Sciatic nerve (tissue), 2 donors: ENCODE data around the gene CLASP1. TPM values are rescaled to one million over a fixed set of nuclear protein-coding genes. Genes with fewer than 3 reads are reported as not detected.
"Not testable (repeated sequence)": the region's sequence is repeated elsewhere in the genome, so short reads cannot be mapped to it uniquely, and the experiment has no call there.

Source experiments
- ATAC-seq: fragments of 200-7000 bp; cut with Tn5 transposase; one replicate; pipeline ENCODE4 v1.9.1; 2020; ENCODE audit warnings: mild to moderate bottlenecking, moderate library complexity
- DNase-seq: peaks from one replicate; pipeline ENCODE4 v3.0.0-alpha.2; 2020; ENCODE audit warnings: low spot score
- intact Hi-C: fragments of 100-400 bp; cut with DNase I; formaldehyde crosslinking; loops from one replicate; pipeline ENCODE4 v1.14.2; 2022
- total RNA-seq: library from RNA; stranded (reverse); fragmentation: NEBNext Ultra II Directional; extraction: Animal tissue kit (Norgen Biotek cat#: 25700); gene quantifications from one replicate; pipeline ENCODE4 v1.2.1, GENCODE V29; 2021
- donor health status: DM: no; HTN: no; CAD: no.
- donor health status: DM: no; HTN: no; CAD: no.

The CLASP1 gene
- total RNA-seq, 1 donor from 2014 or later = 72.7 TPM

DNA sequence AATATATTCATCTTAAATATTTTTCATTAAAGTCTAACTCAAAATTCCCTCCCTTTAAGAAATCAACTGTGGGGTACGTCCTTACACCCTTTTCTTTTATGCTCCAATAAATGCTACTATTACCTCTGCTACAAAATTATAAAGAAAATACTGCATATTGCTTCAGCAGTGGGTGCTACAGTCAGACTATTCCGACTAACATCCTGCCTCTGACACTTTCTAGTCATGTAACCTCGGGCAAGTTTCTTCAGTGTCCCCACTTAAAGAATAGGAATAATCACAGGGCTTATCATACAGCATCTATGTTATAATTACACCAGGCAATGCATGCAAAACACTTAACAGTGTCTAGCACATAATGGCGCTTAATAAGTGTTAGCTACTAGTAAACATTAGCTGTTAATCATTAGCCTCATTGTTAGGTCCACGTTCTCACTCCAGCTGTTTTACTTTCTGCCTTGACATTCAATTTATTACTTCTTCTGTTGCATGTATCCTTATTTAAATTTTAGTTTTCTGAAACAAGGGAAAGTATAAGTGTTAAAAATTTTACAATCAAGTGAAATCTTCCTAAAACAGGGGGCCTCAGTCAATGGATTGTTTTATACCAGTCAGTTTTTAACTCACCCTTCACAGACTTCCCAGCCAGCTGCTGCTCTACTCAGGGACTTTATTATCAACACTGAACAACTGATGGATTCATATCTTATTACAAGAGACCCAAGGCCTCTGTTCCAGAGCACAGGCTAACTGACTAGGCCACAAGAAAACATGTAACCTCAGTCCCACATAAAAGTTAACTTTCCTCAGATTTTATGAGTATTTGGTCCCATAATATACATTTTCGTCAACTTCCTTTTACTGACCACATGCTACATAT lies 54.0 kb downstream of the CLASP1 start:
- ATAC-seq = no peak
- intact Hi-C loops = no loop called here
- no peak for DNase-seq

DNA sequence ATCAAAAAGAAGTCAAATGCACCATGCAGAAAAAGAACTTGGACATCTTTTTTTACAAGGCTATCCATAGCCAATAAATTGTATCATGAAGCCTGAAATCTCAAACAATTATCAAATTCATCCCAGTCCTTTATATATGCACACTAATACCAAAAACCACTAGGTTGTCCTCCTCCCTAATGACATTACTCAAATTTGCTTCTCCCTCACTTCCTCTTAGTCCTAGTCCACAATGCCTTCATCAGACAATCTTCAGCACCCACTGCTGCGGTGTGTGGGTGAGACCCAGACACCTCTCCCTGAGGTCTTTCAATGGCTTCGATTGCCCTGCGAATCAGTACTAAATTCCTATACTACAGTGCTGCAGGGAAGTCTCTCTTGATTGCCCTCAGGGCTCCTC lies 58.1 kb downstream of the CLASP1 start:
- DNase-seq (no peak), ATAC-seq (no peak)
- intact Hi-C loops = no loop called here

- DNase-seq = no peak
- ATAC-seq = no peak
- intact Hi-C loops = no loop called here
Measured at GRCh38 chr2:121588357-121588756, 60.9 kb downstream of the CLASP1 start.

DNA sequence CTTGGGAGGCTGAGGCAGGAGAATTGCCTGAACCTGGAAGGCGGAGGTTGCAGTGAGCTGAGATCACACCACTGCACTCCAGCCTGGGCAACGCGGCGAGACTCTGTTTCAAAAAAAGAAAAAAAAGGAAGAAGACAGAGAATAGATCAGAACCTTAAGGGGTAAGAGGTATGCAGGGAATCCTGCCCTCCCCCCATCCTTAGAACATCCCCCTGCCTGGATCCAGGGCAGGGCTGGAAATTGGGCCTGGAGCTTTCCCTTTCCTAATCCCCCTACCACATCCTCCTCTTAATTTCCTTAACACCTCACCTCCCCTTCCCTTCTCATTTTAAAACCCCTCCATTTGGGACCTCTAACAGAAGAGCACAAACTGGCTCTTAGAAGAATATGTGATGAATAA lies 62.1 kb downstream of the CLASP1 start:
- no peak for DNase-seq
- no peak for ATAC-seq

GRCh38 chr2:121584741-121585140 lies 64.5 kb downstream of the CLASP1 start:
- DNase-seq = no peak
- intact Hi-C loops = no loop called here
- no peak for ATAC-seq

More for the DNA sequence above, 62.1 kb downstream of the CLASP1 start:
- intact Hi-C loops = no loop called here

DNA sequence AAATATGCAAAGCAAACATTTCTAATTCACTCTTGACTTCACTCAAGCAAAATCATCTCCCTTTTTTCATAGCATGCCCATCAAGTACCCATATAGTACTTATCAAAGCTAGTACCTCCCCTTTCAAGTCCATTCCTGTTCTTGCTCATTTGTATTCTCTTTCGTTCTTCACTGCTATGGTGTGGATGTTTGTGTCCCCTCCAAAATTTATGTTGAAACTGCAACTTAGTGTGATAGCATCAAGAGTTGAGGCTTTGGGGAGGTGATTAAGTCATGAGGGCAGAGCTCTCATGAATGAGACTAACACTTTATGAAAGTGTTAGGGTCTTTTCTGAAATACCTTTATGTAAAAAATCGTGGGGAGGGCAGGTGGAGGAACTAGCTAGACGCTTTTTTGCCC lies 65.7 kb downstream of the CLASP1 start:
- no peak for ATAC-seq
- DNase-seq = no peak
- intact Hi-C loops = no loop called here

DNA sequence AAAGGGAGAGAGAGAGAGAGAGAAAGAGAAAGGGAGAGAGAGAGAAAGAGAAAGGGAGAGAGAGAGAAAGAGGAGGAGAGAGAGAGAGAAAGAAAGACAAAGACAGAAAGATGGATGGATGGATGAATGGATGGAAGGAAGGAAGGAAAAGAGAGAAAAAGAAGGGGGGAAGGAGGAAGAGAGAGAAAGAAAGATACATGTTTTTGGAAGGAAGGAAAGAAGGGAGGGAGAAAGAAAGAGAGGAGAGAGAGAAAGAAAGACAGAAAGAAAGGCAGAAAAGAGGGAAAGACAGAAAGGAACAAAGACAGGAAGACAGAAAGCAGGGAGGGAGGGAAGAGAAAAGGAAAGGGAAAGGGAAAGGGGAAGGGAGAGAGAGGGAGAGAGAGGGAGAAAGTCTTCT lies 67.0 kb downstream of the CLASP1 start:
- ATAC-seq = no peak
- no peak for DNase-seq
- intact Hi-C loops = no loop called here

GRCh38 chr2:121579309-121579708 lies 70.0 kb downstream of the CLASP1 start:
- DNase-seq = no peak
- intact Hi-C loops = no loop called here
- ATAC-seq = no peak

GRCh38 chr2:121577381-121577780 lies 71.9 kb downstream of the CLASP1 start:
- intact Hi-C loops = no loop called here
- DNase-seq (no peak), ATAC-seq (no peak)

GRCh38 chr2:121576263-121576662 lies 73.0 kb downstream of the CLASP1 start:
- intact Hi-C loops = no loop called here
- ATAC-seq = no peak
- no peak for DNase-seq

- intact Hi-C loops = no loop called here
- ATAC-seq = no peak
Measured at GRCh38 chr2:121575800-121576199, 73.5 kb downstream of the CLASP1 start.

DNA sequence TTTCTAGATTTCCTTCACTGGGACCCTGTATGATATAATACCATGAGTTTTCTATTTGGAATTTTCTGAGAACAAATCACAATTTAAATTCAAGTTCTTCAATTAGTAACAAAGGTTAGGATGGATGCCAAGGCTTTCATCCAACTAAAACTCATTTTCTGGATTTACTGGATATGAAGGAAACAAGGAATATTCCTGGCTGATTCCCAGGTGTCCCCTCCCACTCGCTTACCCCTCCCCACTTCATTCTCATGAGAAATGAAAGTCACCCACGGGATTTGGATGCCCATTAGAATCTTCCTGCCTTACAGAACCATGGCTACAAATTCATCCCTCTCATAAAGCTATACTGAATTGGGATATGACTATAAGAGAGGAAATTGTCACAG lies 78.6 kb downstream of the CLASP1 start:
- ATAC-seq (no peak), DNase-seq (no peak)
- intact Hi-C loops = no loop called here

More at GRCh38 chr2:121575800-121576199, 73.5 kb downstream of the CLASP1 start:
- DNase-seq = no peak

- ATAC-seq (no peak), DNase-seq (no peak)
- intact Hi-C loops = no loop called here
Measured at GRCh38 chr2:121570036-121570666, 79.1 kb downstream of the CLASP1 start.

- no peak for ATAC-seq
- intact Hi-C loops = no loop called here
- no peak for DNase-seq
Measured at GRCh38 chr2:121567957-121568409, 81.3 kb downstream of the CLASP1 start.

DNA sequence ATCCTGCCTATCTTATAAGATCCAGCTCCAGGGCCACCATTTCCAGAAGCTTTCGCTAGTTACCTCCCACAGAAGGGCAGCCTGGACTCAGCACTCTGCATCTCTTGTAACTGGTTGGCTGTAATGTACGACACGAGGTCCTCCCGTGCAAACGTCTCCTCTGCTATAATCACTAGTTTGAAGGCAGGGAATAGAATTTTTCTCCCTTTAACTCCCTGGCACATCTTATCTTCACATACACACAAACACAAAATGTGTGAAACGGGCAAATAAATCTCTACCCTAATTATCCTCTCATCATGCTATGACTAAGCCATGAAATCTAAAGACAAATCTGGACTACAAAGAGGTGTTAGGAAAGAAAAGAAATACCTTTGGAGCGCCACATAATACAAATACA lies 81.8 kb downstream of the CLASP1 start:
- ATAC-seq = no peak
- intact Hi-C loops = no loop called here

DNA sequence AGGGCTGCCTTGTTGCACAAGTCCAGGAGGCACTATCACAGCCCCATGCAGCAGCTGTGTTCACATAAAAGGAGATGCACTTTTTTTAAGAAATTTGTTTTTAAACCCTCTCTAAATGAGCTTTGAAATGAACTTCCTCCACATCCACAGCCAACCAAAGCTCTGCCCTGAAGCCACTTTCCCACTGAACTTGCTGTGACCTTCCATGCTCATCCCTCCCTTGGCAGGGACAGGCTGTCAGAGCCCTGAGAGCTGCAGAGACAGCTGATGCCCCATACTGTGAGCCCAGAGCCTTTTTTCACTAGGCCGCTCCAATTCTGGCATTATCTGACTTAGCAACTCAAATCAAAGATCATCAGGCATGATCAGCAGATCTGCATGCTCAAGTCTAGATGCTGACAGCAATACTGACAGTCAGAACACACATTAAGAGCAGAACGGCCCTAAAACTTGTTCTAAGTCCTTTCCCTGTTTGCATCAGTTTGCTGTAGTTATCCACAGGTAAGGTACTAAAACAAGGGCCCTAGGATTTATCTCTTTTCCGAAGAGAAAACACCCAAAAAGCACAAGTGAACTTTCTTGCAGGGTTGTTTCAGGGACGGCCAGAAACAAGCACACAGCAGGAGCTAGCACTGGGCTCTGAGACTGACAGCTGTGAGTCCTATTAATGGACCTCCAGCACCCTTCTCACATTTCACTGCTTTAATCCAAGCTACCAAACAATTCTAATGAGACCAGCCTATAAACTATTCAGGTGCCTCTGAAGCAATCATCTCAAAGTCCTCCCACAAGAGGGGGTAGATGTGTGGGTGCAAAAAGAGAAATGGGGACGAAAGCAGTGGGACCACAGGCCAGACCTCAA lies 83.6 kb downstream of the CLASP1 start:
- ATAC-seq (peak; percentile 52), DNase-seq (no peak)
- intact Hi-C loops = no loop called here

More for the DNA sequence above, 81.8 kb downstream of the CLASP1 start:
- DNase-seq = no peak

DNA sequence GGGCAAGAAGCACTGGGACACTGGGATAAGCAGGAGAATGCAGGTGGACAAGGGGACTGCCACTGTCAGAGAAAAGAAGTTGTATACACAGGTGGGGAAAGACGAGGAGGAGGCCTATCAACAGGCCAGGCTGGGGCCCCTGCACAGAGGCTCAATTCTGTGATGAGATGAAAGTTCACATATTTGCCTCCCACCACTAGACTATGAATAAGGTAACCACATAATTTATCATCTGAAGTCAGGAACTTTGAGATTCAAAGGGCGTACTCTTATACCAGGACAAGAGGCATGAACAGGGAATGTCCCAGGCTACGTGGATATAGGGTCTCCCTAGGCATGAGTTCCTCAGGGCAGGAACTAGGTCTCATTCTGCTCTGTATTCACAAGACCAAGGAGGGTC lies 84.4 kb downstream of the CLASP1 start:
- intact Hi-C loops = no loop called here
- ATAC-seq (no peak), DNase-seq (no peak)

DNA sequence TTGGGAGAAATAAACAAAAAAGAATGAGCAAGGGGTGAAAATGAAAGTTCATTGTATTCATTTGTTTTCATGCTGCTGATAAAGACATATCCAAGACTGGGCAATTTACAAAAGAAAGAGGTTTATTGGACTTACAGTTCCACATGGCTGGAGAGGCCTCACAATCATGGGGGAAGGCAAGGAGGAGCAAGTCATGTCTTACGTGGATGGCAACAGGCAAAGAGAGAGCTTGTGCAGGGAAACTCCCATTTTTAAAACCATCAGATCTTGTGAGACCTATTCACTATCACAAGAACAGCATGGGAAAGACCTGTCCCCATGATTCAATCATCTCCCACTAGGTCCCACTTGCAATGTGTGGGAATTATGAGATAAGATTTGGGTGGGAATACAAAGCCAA lies 85.5 kb downstream of the CLASP1 start:
- intact Hi-C loops = not testable (repeated sequence)

More for the DNA sequence above, 85.5 kb downstream of the CLASP1 start:
- DNase-seq, ATAC-seq: not testable (repeated sequence)
